GM12873 (cell line): ENCODE results near the gene ASB16.

Experiments used
- CTCF ChIP-seq: IDR thresholded peaks from 2 replicates; pipeline ENCODE4 v1.5.1; 2012; ENCODE audit warnings: low read depth, mild to moderate bottlenecking, moderate library complexity, low read length, control low read depth; ENCODE audit not compliant: insufficient read depth; ENCODE audit errors: missing control alignments

ASB16 gene

GRCh38 chr17:44177640-44178039 lies 7.1 kb downstream of the ASB16 start:
- no peak for TF ChIP-seq CTCF

GRCh38 chr17:44178133-44178532 lies 7.6 kb downstream of the ASB16 start:
- no peak for TF ChIP-seq CTCF

DNA sequence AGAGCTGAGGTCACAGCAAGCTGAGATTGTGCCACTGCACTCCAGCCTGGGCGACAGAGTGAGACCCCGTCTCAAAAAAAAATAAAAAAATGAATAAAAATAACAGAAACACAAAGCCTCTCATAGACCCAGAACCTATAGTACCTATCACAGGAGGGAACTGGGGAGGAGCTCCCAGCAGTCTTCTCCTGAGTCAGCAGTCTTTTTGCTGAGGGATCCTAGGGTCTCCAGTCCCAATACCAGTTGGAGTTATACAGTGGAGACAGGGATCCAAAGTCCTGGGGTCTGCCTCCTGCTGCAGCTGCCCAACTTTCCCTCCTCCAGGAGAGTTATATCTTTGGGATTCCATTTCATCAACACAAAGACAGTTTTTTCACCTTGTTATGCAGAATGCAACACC lies 12.5 kb downstream of the ASB16 start:
- TF ChIP-seq CTCF: no peak

- TF ChIP-seq CTCF: no peak
Observed at GRCh38 chr17:44184212-44184810, 13.8 kb downstream of the ASB16 start.

DNA sequence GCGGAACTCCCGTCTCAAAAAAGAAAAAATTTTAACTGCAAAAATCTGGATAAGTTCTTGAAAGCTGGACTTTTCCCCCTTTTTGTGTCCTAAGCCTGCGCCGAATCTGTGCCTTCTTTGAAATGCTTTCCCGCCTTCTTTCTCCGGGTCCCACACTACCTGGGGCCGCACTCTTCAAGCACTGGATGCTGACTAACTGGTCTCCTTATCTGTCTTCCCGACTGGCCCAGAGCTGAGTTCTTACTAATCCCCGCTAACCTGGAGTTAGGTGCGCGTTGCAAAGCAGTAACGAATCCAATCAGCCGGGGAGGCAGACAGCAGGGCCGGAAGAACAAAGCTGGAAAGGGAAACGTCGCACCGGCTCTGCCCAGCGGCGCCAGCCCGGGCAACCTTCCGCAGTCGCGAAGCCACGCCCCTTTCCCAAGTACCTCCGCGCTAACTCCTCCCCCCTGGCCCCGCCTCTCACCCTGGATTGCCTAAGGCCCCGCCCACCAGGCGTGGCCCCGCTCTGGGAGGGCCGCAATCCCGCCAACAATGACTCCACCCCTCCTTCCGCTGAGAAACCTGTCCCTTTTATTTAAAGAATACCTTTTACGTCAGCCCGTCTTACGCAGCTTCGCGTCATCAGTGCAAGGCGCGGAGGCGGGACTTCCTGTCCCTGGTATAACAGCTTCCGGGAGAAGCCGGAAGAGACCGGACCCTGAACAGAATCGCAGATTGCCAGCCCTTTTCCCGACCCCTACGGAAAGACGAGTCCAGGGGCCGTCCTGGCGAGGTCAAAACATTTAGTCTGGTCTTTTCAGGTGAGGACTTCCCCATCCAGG lies 16.0 kb downstream of the ASB16 start, which contains the start of gene TMUB2:
TMUB2 (plus strand) TSS at position 666 of the 824 bp plus-strand sequence. CDS start 737 bp downstream, outside the sequence.
- no peak for TF ChIP-seq CTCF

- no peak for TF ChIP-seq CTCF
Observed at GRCh38 chr17:44187131-44187899, 16.8 kb downstream of the ASB16 start.
